ENCODE results near the gene LRGUK.

GRCh38 chr7:134276951-134277350, 149.8 kb downstream of the LRGUK start:
- TF ChIP-seq POLR2AphosphoS5 (IDR thresholded peaks at IDR 0.05; ENCODE audit: low read depth) (no peak), CTCF (conservative IDR thresholded peaks at IDR 0.05; ENCODE audit: low read depth in 2 of 2) (no peak), EZH2 (IDR thresholded peaks at IDR 0.05; ENCODE audit: low read depth, unreplicated experiment) (no peak)
